Prostate gland (tissue), 1 donor: ENCODE results near the gene SMG6.

ENCODE experiments used
- POLR2A ChIP-seq: fragments of 450-650 bp; IDR thresholded peaks from one replicate; pipeline ENCODE4 v1.6.1; 2016; ENCODE audit warnings: antibody characterized with exemption, mild to moderate bottlenecking
- POLR2AphosphoS5 ChIP-seq: sonication (generic); formaldehyde crosslinking; IDR thresholded peaks from one replicate; pipeline ENCODE4 v1.6.1; 2017; ENCODE audit warnings: antibody characterized with exemption

DNA sequence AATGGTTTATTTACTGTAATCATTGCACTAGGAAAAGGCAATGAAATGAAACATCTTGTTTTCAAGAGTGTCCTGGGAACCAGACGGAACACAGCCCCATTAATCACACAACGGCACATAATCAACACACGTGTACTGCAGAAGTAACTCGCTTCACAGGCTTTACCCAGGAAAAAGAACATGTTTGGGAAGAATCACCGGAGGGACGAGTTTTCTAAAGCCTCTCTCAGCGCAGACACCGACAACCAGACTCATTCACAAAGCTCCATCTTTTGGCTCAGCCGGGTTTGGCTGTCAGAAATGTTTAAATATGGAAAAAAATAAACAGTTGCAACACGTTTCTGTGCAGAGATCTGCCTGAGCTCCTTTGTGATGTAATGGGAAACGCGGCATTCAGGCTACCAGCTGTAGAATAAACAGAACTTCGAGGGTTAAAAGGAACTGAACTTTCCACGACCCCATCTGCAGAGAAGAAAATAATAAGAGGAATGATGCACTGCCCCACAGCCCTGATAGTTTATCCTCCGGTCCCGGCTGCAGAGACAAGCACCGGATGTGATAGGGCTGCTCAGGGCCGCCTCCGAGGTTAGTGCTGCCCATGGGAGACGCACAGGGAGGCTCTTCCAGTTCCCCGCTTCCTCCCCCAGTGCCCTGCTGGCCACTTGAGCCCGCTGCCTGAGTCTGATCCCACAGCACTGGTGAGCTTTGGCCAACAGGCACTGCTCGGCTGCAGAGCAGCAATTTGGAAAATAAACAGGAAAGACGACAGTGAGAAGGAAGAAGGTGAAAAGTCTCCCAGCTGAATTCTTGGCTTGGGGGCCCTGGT lies 128.9 kb downstream of the SMG6 start:
- TF ChIP-seq POLR2AphosphoS5 (peak; percentile 77), POLR2A (no peak)
